Ishikawa (cell line): ENCODE measurements around the gene TBC1D22A.

Experiments
- CEBPB ChIP-seq: IDR thresholded peaks from 2 replicates; pipeline ENCODE4 v1.6.1; 2012
- CREB1 ChIP-seq: IDR thresholded peaks from 2 replicates; pipeline ENCODE4 v1.6.1; 2012; ENCODE audit warnings: low read depth
- EGR1 ChIP-seq: IDR thresholded peaks from 2 replicates; pipeline ENCODE4 v1.6.1; 2012
- EP300 ChIP-seq: IDR thresholded peaks from 2 replicates; pipeline ENCODE4 v1.6.1; 2012; ENCODE audit warnings: borderline replicate concordance
- FOXM1 ChIP-seq: IDR thresholded peaks from 2 replicates; pipeline ENCODE4 v1.6.1; 2012; ENCODE audit warnings: low read depth, borderline replicate concordance
- MAX ChIP-seq: IDR thresholded peaks from 2 replicates; pipeline ENCODE4 v1.6.1; 2012
- NFIC ChIP-seq: IDR thresholded peaks from 2 replicates; pipeline ENCODE4 v1.6.1; 2012
- RAD21 ChIP-seq: IDR thresholded peaks from 2 replicates; pipeline ENCODE4 v1.6.1; 2012; ENCODE audit warnings: low read depth
- REST ChIP-seq: IDR thresholded peaks from 2 replicates; pipeline ENCODE4 v1.6.1; 2012; ENCODE audit warnings: low read depth, mild to moderate bottlenecking
- TAF1 ChIP-seq: IDR thresholded peaks from 2 replicates; pipeline ENCODE4 v1.6.1; 2012; ENCODE audit warnings: low read depth, mild to moderate bottlenecking
- TCF12 ChIP-seq: IDR thresholded peaks from 2 replicates; pipeline ENCODE4 v1.6.1; 2012; ENCODE audit warnings: low read depth
- TEAD4 ChIP-seq: IDR thresholded peaks from 2 replicates; pipeline ENCODE4 v1.6.1; 2012
- USF1 ChIP-seq: IDR thresholded peaks from 2 replicates; pipeline ENCODE4 v1.6.1; 2012
- YY1 ChIP-seq: IDR thresholded peaks from 2 replicates; pipeline ENCODE4 v1.6.1; 2012; ENCODE audit warnings: low read depth
- ZBTB7A ChIP-seq: IDR thresholded peaks from 2 replicates; pipeline ENCODE4 v1.6.1; 2012; ENCODE audit warnings: low read depth

TBC1D22A gene

GRCh38 chr22:46951350-46951749 is 188.9 kb downstream of the TBC1D22A start:
- TF ChIP-seq MAX (no peak), CREB1 (no peak), EP300 (no peak), TEAD4 (no peak), TAF1 (no peak), ZBTB7A (no peak), YY1 (no peak), EGR1 (no peak)

GRCh38 chr22:46951973-46952372 is 189.5 kb downstream of the TBC1D22A start:
- no peak for TF ChIP-seq FOXM1
- no peak for TF ChIP-seq NFIC

GRCh38 chr22:46953968-46954765 is 191.7 kb downstream of the TBC1D22A start:
- TF ChIP-seq CREB1 (no peak), USF1 (no peak), MAX (no peak), TEAD4 (no peak), EP300 (no peak), RAD21 (no peak), EGR1 (no peak), ZBTB7A (no peak), TAF1 (no peak), YY1 (no peak), FOXM1 (no peak), REST (no peak), NFIC (no peak), CEBPB (no peak), TCF12 (no peak)

- TF ChIP-seq ZBTB7A = no peak
- no peak for TF ChIP-seq YY1
- no peak for TF ChIP-seq FOXM1
- TF ChIP-seq TEAD4 = no peak
- no peak for TF ChIP-seq EGR1
- no peak for TF ChIP-seq USF1
- no peak for TF ChIP-seq CEBPB
Observed at GRCh38 chr22:46954781-46955180, 192.3 kb downstream of the TBC1D22A start.

GRCh38 chr22:46956498-46957215 is 194.2 kb downstream of the TBC1D22A start:
- TF ChIP-seq EGR1 (no peak), RAD21 (no peak), TAF1 (no peak), REST (no peak), FOXM1 (no peak)

- TF ChIP-seq EGR1 (no peak), USF1 (no peak), ZBTB7A (no peak), CEBPB (no peak), RAD21 (no peak), TEAD4 (no peak), NFIC (no peak), TAF1 (no peak), EP300 (no peak), TCF12 (no peak), MAX (no peak), YY1 (no peak), REST (no peak), CREB1 (no peak), FOXM1 (no peak)
Observed at GRCh38 chr22:46957521-46957920, 195.1 kb downstream of the TBC1D22A start.
